ENCODE results near the gene POLD2.

GRCh38 chr7:44119829-44120380 is 3.4 kb downstream of the POLD2 start:
- TF ChIP-seq MAZ (IDR thresholded peaks at IDR 0.05; ENCODE audit: borderline replicate concordance, low read depth, low read length) (no peak), CTCF (conservative IDR thresholded peaks at IDR 0.05; ENCODE audit: low read depth, low read length) (no peak), POLR2A (IDR thresholded peaks at IDR 0.05; ENCODE audit: low read depth, low read length) (no peak), USF2 (IDR thresholded peaks at IDR 0.05; ENCODE audit: low read depth, low read length) (no peak), RAD21 (IDR thresholded peaks at IDR 0.05; ENCODE audit: low read length) (no peak), BHLHE40 (IDR thresholded peaks at IDR 0.05; ENCODE audit: low read depth, low read length) (no peak), CEBPB (IDR thresholded peaks at IDR 0.05; ENCODE audit: low read depth, low read length) (no peak)
